HCT116 (cell line): ENCODE results near the gene IPO5. TPM values are rescaled to one million over a fixed set of nuclear protein-coding genes. Genes with fewer than 3 reads are reported as not detected.
A peak's percentile ranks its signal among the peaks of the same experiment; 100 is the strongest.

Experiments used
- ATAC-seq: fragments of 200-7000 bp; cut with Tn5 transposase; 2 replicates; pipeline ENCODE4 v1.9.1; 2020; ENCODE audit warnings: mild to moderate bottlenecking, moderate library complexity
- BruUV-seq: library from RNA; stranded (reverse); fragments of 400-500 nt; replicated peaks from 2 replicates; lab custom pipeline; 2021; lab: Mats Ljungman, UMichigan
- CTCF ChIA-PET: fragments of 300-600 bp; sonication (Branson Sonifier 250); formaldehyde crosslinking; loops from one replicate; lab custom pipeline; 2021; ENCODE audit warnings: antibody characterized with exemption; lab: Charles Lee
- POLR2A ChIA-PET: fragments of 300-600, 350-600 bp; sonication (Branson Sonifier 250); formaldehyde crosslinking; loops from one replicate; lab custom pipeline; 2021; ENCODE audit warnings: antibody characterized with exemption; lab: Charles Lee
- RAD21 ChIA-PET, 2 experiments: fragments of 300-600 bp; sonication (Branson Sonifier 250); formaldehyde crosslinking; loops; one replicate each; lab custom pipeline; 2023; ENCODE audit warnings: low total read pairs in 2 of 2; ENCODE audit not compliant: uncharacterized antibody in 2 of 2, unreplicated experiment in 2 of 2, low non-redundant PET in 1 of 2; lab: Charles Lee
- DNase-seq: peaks from one replicate; pipeline ENCODE4 v3.0.0-alpha.2; 2010; ENCODE audit warnings: low read depth, low spot score
- H2AFZ ChIP-seq: fragments of 200-600 bp; shearing (Covaris generic), sonication (generic); 2 replicates; pipeline ENCODE4 v1.6.1; 2017; ENCODE audit warnings: low read depth, mixed run types, mixed read lengths, antibody characterized with exemption, low read length; ENCODE audit not compliant: poor library complexity, severe bottlenecking
- H3K27ac ChIP-seq: 2 replicates; pipeline ENCODE4 v1.5.1; 2012; ENCODE audit warnings: low read depth, low read length
- H3K27me3 ChIP-seq: fragments of 200-600 bp; sonication (generic); 2 replicates; pipeline ENCODE4 v1.6.1; 2016; ENCODE audit warnings: mixed run types, low read length, mixed read lengths; ENCODE audit not compliant: insufficient read depth
- H3K36me3 ChIP-seq, 2 experiments: fragments of 200-500 bp in 1 of 2; fragments of 200-600 bp in 1 of 2; sonication (Bioruptor generic) in 1 of 2; sonication (generic) in 1 of 2; 2 replicates each; pipeline versions ENCODE4 v1.5.1 to v1.6.1; 2014 to 2016; ENCODE audit warnings: low read length in 2 of 2, inconsistent platforms in 1 of 2, mixed read lengths in 1 of 2, mixed run types in 1 of 2; ENCODE audit not compliant: insufficient read depth in 2 of 2, control insufficient read depth in 1 of 2
- H3K4me1 ChIP-seq, 2 experiments: fragments of 200-600 bp in 1 of 2; sonication (generic) in 1 of 2; 2 replicates each; pipeline versions ENCODE4 v1.5.1 to v1.6.1; 2012 to 2017; ENCODE audit warnings: low read length in 2 of 2, inconsistent platforms in 1 of 2, mild to moderate bottlenecking in 1 of 2, mixed read lengths in 1 of 2, mixed run types in 1 of 2, moderate library complexity in 1 of 2; ENCODE audit not compliant: insufficient read depth in 2 of 2, control insufficient read depth in 1 of 2
- H3K4me2 ChIP-seq: fragments of 200-600 bp; sonication (generic); 2 replicates; pipeline ENCODE4 v1.6.1; 2017; ENCODE audit warnings: mixed run types, low read length, mixed read lengths
- H3K4me3 ChIP-seq, 2 experiments: fragments of 200-600 bp in 1 of 2; sonication (generic) in 1 of 2; replicated peaks in 1 of 2; 2 replicates each; pipeline ENCODE4 v1.5.1; 2011 to 2016; ENCODE audit warnings: low read length in 2 of 2, control low read depth in 1 of 2, low read depth in 1 of 2, mild to moderate bottlenecking in 1 of 2, mixed read lengths in 1 of 2, mixed run types in 1 of 2
- H3K79me2 ChIP-seq: fragments of 200-600 bp; sonication (generic); 2 replicates; pipeline ENCODE4 v1.6.1; 2017; ENCODE audit warnings: mild to moderate bottlenecking, mixed run types, low read length, moderate library complexity, mixed read lengths; ENCODE audit not compliant: insufficient read depth
- H3K9ac ChIP-seq: fragments of 200-600 bp; sonication (generic); 2 replicates; pipeline ENCODE4 v1.6.1; 2016; ENCODE audit warnings: low read length, mixed read lengths
- H3K9me2 ChIP-seq: fragments of 200-600 bp; sonication (generic), shearing (Covaris generic); 2 replicates; pipeline ENCODE4 v1.6.1; 2017; ENCODE audit warnings: mixed run types, mild to moderate bottlenecking, moderate library complexity; ENCODE audit not compliant: insufficient read depth
- H3K9me3 ChIP-seq, 2 experiments: fragments of 200-500 bp in 1 of 2; fragments of 200-600 bp in 1 of 2; sonication (Bioruptor generic) in 1 of 2; sonication (generic) in 1 of 2; 2 replicates each; pipeline ENCODE4 v1.6.1; 2014 to 2017; ENCODE audit warnings: low read length in 2 of 2, mixed read lengths in 2 of 2, inconsistent platforms in 1 of 2, low read depth in 1 of 2, mild to moderate bottlenecking in 1 of 2, mixed run types in 1 of 2, moderate library complexity in 1 of 2; ENCODE audit not compliant: control insufficient read depth in 1 of 2, insufficient read depth in 1 of 2
- H4K20me1 ChIP-seq: fragments of 200-600 bp; sonication (generic), shearing (Covaris generic); 2 replicates; pipeline ENCODE4 v1.6.1; 2017; ENCODE audit warnings: mixed run types, mild to moderate bottlenecking, moderate library complexity; ENCODE audit not compliant: insufficient read depth
- EGR1 ChIP-seq: IDR thresholded peaks from 2 replicates; pipeline ENCODE4 v1.6.1; 2012; ENCODE audit warnings: low read depth
- EZH2phosphoT487 ChIP-seq: fragments of 200-600 bp; IDR thresholded peaks from 2 replicates; pipeline ENCODE4 v1.6.1; 2018; ENCODE audit warnings: antibody characterized with exemption, borderline replicate concordance
- POLR2AphosphoS5 ChIP-seq: IDR thresholded peaks from 2 replicates; pipeline ENCODE4 v1.6.1; 2011; ENCODE audit warnings: mild to moderate bottlenecking, low read depth, low read length, moderate library complexity
- RAD21 ChIP-seq: IDR thresholded peaks from 2 replicates; pipeline ENCODE4 v1.6.1; 2012; ENCODE audit warnings: low read depth, mild to moderate bottlenecking
- YY1 ChIP-seq: IDR thresholded peaks from 2 replicates; pipeline ENCODE4 v1.6.1; 2011; ENCODE audit warnings: low read length, low read depth, moderate library complexity, mild to moderate bottlenecking; ENCODE audit not compliant: insufficient replicate concordance; ENCODE audit errors: extremely low read depth
- ZFX ChIP-seq: fragments of 450-650 bp; IDR thresholded peaks from 2 replicates; pipeline ENCODE4 v1.6.1; 2017
- intact Hi-C: fragments of 100-400 bp; cut with micrococcal nuclease; formaldehyde crosslinking; loops from 2 replicates; pipeline ENCODE4 v1.10.0; 2022
- total RNA-seq: library from RNA; stranded (reverse); gene quantifications from one replicate; pipeline ENCODE4 v1.2.1, GENCODE V29; 2021; ENCODE audit not compliant: unreplicated experiment
- TF ChIP-seq, protein P1 (sequence below): IDR thresholded peaks from 2 replicates; pipeline ENCODE4 v1.6.1; 2012

The IPO5 gene
- total RNA-seq, 1 experiment from 2014 or later, result 237 TPM

DNA sequence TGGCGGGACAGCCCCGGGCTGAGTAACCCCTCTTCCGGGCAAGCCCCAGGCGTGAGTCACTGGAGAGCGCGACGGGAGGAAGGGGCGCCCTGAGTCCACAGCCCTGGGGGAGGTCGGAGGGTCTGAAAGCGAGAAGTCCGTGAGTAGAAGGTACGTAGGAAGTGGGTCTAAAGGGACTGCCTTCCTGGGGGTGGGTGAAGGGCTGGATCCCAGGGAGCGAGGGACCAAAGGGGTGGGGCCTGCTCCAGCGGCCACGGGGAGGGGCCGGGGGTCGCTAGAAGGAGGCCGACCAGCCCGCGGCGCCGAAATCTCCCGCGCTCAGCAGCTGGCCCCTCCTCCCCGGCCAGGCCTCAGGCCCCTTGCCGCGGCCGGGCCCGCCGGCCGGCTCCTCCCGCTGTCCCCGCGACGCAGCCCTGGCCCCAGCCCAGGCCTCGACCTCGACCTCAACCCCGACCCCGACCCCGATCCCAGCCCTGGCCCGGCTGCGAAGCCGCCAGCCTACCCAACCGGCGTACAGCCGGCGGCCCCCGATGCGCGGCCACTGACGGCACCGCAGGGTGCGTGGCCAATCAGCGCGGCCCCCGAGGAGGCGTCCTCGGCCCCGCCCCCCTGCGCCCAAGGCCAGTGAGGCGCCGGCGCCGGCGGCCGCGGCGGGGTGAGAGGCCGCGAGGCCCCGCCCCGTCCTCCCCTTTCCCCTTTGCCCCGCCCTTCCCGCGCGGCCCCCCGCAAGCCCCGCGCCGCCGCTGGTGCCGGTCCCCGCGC lies 22.6 kb downstream of the IPO5 start (continued):
- TF ChIP-seq EGR1 (no peak), EZH2phosphoT487 (no peak), YY1 (no peak)

DNA sequence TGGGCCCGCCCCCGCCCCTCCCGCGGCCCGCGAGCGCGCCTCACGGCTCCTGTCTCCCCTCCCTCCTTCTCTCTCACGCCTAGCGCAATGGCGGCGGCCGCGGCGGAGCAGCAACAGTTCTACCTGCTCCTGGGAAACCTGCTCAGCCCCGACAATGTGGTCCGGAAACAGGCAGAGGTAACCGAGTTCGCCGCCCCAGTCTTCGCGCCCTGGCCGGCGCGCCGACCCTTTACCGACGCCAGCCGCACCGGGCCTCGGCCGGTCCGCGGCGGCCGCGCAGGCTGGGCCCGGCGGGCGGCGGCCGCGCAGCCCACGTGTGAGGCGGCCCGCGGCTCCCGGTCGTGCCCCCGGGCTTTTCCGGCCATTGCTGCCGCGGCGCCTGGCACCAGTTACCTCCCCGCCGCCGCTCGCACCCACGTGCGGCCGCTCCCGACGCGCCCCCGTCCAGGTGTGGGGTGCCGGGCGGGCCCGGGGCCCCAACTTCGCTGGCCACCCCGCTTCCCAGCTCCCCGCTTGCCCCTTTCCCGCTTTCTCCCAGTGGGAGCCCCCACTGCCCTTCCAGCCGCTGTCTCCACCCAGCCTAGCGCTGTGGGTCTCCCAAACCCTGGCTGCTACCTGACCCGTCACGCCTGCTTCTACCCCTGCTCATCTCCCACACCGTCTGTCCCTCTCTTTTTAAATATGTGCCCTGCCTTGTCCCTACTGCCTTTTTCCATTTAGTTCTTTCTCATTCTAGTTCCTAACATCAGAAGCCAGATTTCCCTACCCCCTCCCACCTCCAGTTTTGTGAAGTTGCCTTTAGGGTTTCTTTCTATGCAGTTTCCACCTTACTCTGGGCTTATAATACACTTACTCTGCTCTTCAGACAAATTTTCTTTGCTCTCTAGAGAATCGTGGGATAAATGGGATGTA lies 23.4 kb downstream of the IPO5 start:
- no peak for DNase-seq
- TF ChIP-seq POLR2AphosphoS5 (0 out of 2 replicates have a peak, but pooled peaks have one; percentile 9), YY1 (peak; percentile 65), RAD21 (no peak), ZFX (peak; percentile 83; the same call in 1 of the 2 replicates)
- TF ChIP-seq, protein P1, sequence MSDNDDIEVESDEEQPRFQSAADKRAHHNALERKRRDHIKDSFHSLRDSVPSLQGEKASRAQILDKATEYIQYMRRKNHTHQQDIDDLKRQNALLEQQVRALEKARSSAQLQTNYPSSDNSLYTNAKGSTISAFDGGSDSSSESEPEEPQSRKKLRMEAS, result peak; percentile 3; the same call in 1 of the 2 replicates
- TF ChIP-seq, all 23 proteins: peak for 4
- peak; percentile 28 for ATAC-seq
- Histone ChIP-seq H3K79me2 (peaks cover 51% of the 10 kb centered on the region), H3K4me1 (peaks cover 12 to 30% of the 10 kb centered on the region in 2 experiments), H2AFZ (no peak overlapping the region), H3K9ac (peak overlapping the region; percentile 84), H3K27ac (peak overlapping the region; percentile 90), H3K4me3 (peak overlapping the region; percentile 67 to 78), H3K36me3 (peaks cover 0 to 19% of the 10 kb centered on the region in 2 experiments; a peak in 2 of 4 replicates), H3K9me2 (no peaks in the 10 kb centered on the region), H3K27me3 (no peaks in the 10 kb centered on the region), H3K9me3 (no peaks in the 10 kb centered on the region), H3K4me2 (peak overlapping the region; percentile 68), H4K20me1 (peaks cover 20% of the 10 kb centered on the region; the same call in 1 of the 2 replicates)
- CTCF ChIA-PET, result no interaction called here
- RAD21 ChIA-PET, result no interaction called here
- BruUV-seq, result no TSS peak
- intact Hi-C loops, result loop anchor here (1.0 to 10.0 kb wide), 2 partner anchors 122 to 542 kb away; partner anchors contain the start of gene RAP2A
- POLR2A ChIA-PET, result no interaction called here
